HCT116 (cell line): Measurements from ENCODE around the gene CDK1. TPM values are rescaled to one million over a fixed set of nuclear protein-coding genes. Genes with fewer than 3 reads are reported as not detected.

Source experiments
- ATAC-seq: fragments of 200-7000 bp; cut with Tn5 transposase; 2 replicates; pipeline ENCODE4 v1.9.1; 2020; ENCODE audit warnings: mild to moderate bottlenecking, moderate library complexity
- BruUV-seq: library from RNA; stranded (reverse); fragments of 400-500 nt; replicated peaks from 2 replicates; lab custom pipeline; 2021; lab: Mats Ljungman, UMichigan
- CTCF ChIA-PET: fragments of 300-600 bp; sonication (Branson Sonifier 250); formaldehyde crosslinking; loops from one replicate; lab custom pipeline; 2021; ENCODE audit warnings: antibody characterized with exemption; lab: Charles Lee
- POLR2A ChIA-PET: fragments of 300-600, 350-600 bp; sonication (Branson Sonifier 250); formaldehyde crosslinking; loops from one replicate; lab custom pipeline; 2021; ENCODE audit warnings: antibody characterized with exemption; lab: Charles Lee
- RAD21 ChIA-PET, 2 experiments: fragments of 300-600 bp; sonication (Branson Sonifier 250); formaldehyde crosslinking; loops; one replicate each; lab custom pipeline; 2023; ENCODE audit warnings: low total read pairs in 2 of 2; ENCODE audit not compliant: uncharacterized antibody in 2 of 2, unreplicated experiment in 2 of 2, low non-redundant PET in 1 of 2; lab: Charles Lee
- DNase-seq: peaks from one replicate; pipeline ENCODE4 v3.0.0-alpha.2; 2010; ENCODE audit warnings: low read depth, low spot score
- H2AFZ ChIP-seq: fragments of 200-600 bp; shearing (Covaris generic), sonication (generic); 2 replicates; pipeline ENCODE4 v1.6.1; 2017; ENCODE audit warnings: low read depth, mixed run types, mixed read lengths, antibody characterized with exemption, low read length; ENCODE audit not compliant: poor library complexity, severe bottlenecking
- H3K27ac ChIP-seq: 2 replicates; pipeline ENCODE4 v1.5.1; 2012; ENCODE audit warnings: low read depth, low read length
- H3K27me3 ChIP-seq: fragments of 200-600 bp; sonication (generic); 2 replicates; pipeline ENCODE4 v1.6.1; 2016; ENCODE audit warnings: mixed run types, low read length, mixed read lengths; ENCODE audit not compliant: insufficient read depth
- H3K36me3 ChIP-seq, 2 experiments: fragments of 200-500 bp in 1 of 2; fragments of 200-600 bp in 1 of 2; sonication (Bioruptor generic) in 1 of 2; sonication (generic) in 1 of 2; 2 replicates each; pipeline versions ENCODE4 v1.5.1 to v1.6.1; 2014 to 2016; ENCODE audit warnings: low read length in 2 of 2, inconsistent platforms in 1 of 2, mixed read lengths in 1 of 2, mixed run types in 1 of 2; ENCODE audit not compliant: insufficient read depth in 2 of 2, control insufficient read depth in 1 of 2
- H3K4me1 ChIP-seq, 2 experiments: fragments of 200-600 bp in 1 of 2; sonication (generic) in 1 of 2; 2 replicates each; pipeline versions ENCODE4 v1.5.1 to v1.6.1; 2012 to 2017; ENCODE audit warnings: low read length in 2 of 2, inconsistent platforms in 1 of 2, mild to moderate bottlenecking in 1 of 2, mixed read lengths in 1 of 2, mixed run types in 1 of 2, moderate library complexity in 1 of 2; ENCODE audit not compliant: insufficient read depth in 2 of 2, control insufficient read depth in 1 of 2
- H3K4me2 ChIP-seq: fragments of 200-600 bp; sonication (generic); 2 replicates; pipeline ENCODE4 v1.6.1; 2017; ENCODE audit warnings: mixed run types, low read length, mixed read lengths
- H3K4me3 ChIP-seq, 2 experiments: fragments of 200-600 bp in 1 of 2; sonication (generic) in 1 of 2; replicated peaks in 1 of 2; 2 replicates each; pipeline ENCODE4 v1.5.1; 2011 to 2016; ENCODE audit warnings: low read length in 2 of 2, control low read depth in 1 of 2, low read depth in 1 of 2, mild to moderate bottlenecking in 1 of 2, mixed read lengths in 1 of 2, mixed run types in 1 of 2
- H3K79me2 ChIP-seq: fragments of 200-600 bp; sonication (generic); 2 replicates; pipeline ENCODE4 v1.6.1; 2017; ENCODE audit warnings: mild to moderate bottlenecking, mixed run types, low read length, moderate library complexity, mixed read lengths; ENCODE audit not compliant: insufficient read depth
- H3K9ac ChIP-seq: fragments of 200-600 bp; sonication (generic); 2 replicates; pipeline ENCODE4 v1.6.1; 2016; ENCODE audit warnings: low read length, mixed read lengths
- H3K9me2 ChIP-seq: fragments of 200-600 bp; sonication (generic), shearing (Covaris generic); 2 replicates; pipeline ENCODE4 v1.6.1; 2017; ENCODE audit warnings: mixed run types, mild to moderate bottlenecking, moderate library complexity; ENCODE audit not compliant: insufficient read depth
- H3K9me3 ChIP-seq, 2 experiments: fragments of 200-500 bp in 1 of 2; fragments of 200-600 bp in 1 of 2; sonication (Bioruptor generic) in 1 of 2; sonication (generic) in 1 of 2; 2 replicates each; pipeline ENCODE4 v1.6.1; 2014 to 2017; ENCODE audit warnings: low read length in 2 of 2, mixed read lengths in 2 of 2, inconsistent platforms in 1 of 2, low read depth in 1 of 2, mild to moderate bottlenecking in 1 of 2, mixed run types in 1 of 2, moderate library complexity in 1 of 2; ENCODE audit not compliant: control insufficient read depth in 1 of 2, insufficient read depth in 1 of 2
- H4K20me1 ChIP-seq: fragments of 200-600 bp; sonication (generic), shearing (Covaris generic); 2 replicates; pipeline ENCODE4 v1.6.1; 2017; ENCODE audit warnings: mixed run types, mild to moderate bottlenecking, moderate library complexity; ENCODE audit not compliant: insufficient read depth
- CTCF ChIP-seq, 3 experiments: fragments of 200-600 bp in 1 of 3; sonication (generic) in 1 of 3; IDR thresholded peaks in 2 of 3; conservative IDR thresholded peaks in 1 of 3; 2 replicates each; pipeline ENCODE4 v1.5.1; 2012 to 2017; ENCODE audit warnings: low read depth in 2 of 3, low read length in 2 of 3, antibody characterized with exemption in 1 of 3, borderline replicate concordance in 1 of 3, control low read depth in 1 of 3, mild to moderate bottlenecking in 1 of 3, mixed read lengths in 1 of 3, mixed run types in 1 of 3, moderate library complexity in 1 of 3; ENCODE audit not compliant: insufficient read depth in 1 of 3
- EGR1 ChIP-seq: IDR thresholded peaks from 2 replicates; pipeline ENCODE4 v1.6.1; 2012; ENCODE audit warnings: low read depth
- ELF1 ChIP-seq: IDR thresholded peaks from 2 replicates; pipeline ENCODE4 v1.6.1; 2012; ENCODE audit warnings: low read depth, borderline replicate concordance
- EZH2phosphoT487 ChIP-seq: fragments of 200-600 bp; IDR thresholded peaks from 2 replicates; pipeline ENCODE4 v1.6.1; 2018; ENCODE audit warnings: antibody characterized with exemption, borderline replicate concordance
- FOSL1 ChIP-seq: IDR thresholded peaks from 2 replicates; pipeline ENCODE4 v1.6.1; 2012; ENCODE audit warnings: low read depth
- JUND ChIP-seq: IDR thresholded peaks from 2 replicates; pipeline ENCODE4 v1.6.1; 2012
- RAD21 ChIP-seq: IDR thresholded peaks from 2 replicates; pipeline ENCODE4 v1.6.1; 2012; ENCODE audit warnings: low read depth, mild to moderate bottlenecking
- REST ChIP-seq: IDR thresholded peaks from 2 replicates; pipeline ENCODE4 v1.6.1; 2012; ENCODE audit warnings: low read depth
- SIN3A ChIP-seq: IDR thresholded peaks from 2 replicates; pipeline ENCODE4 v1.6.1; 2012; ENCODE audit warnings: low read depth
- YY1 ChIP-seq: IDR thresholded peaks from 2 replicates; pipeline ENCODE4 v1.6.1; 2011; ENCODE audit warnings: low read length, low read depth, moderate library complexity, mild to moderate bottlenecking; ENCODE audit not compliant: insufficient replicate concordance; ENCODE audit errors: extremely low read depth
- ZNF274 ChIP-seq: fragments of 200-500 bp; sonication (Bioruptor generic); IDR thresholded peaks from 2 replicates; pipeline ENCODE4 v1.6.1; 2014; ENCODE audit warnings: mild to moderate bottlenecking, low read depth, low read length, inconsistent platforms
- intact Hi-C: fragments of 100-400 bp; cut with micrococcal nuclease; formaldehyde crosslinking; loops from 2 replicates; pipeline ENCODE4 v1.10.0; 2022
- total RNA-seq: library from RNA; stranded (reverse); gene quantifications from one replicate; pipeline ENCODE4 v1.2.1, GENCODE V29; 2021; ENCODE audit not compliant: unreplicated experiment
- TF ChIP-seq, protein P1 (sequence below): IDR thresholded peaks from 2 replicates; pipeline ENCODE4 v1.6.1; 2011; ENCODE audit warnings: mild to moderate bottlenecking, low read length, moderate library complexity; ENCODE audit not compliant: insufficient replicate concordance; ENCODE audit errors: extremely low read depth

Gene CDK1
- total RNA-seq, 1 experiment from 2014 or later, result 104 TPM

DNA sequence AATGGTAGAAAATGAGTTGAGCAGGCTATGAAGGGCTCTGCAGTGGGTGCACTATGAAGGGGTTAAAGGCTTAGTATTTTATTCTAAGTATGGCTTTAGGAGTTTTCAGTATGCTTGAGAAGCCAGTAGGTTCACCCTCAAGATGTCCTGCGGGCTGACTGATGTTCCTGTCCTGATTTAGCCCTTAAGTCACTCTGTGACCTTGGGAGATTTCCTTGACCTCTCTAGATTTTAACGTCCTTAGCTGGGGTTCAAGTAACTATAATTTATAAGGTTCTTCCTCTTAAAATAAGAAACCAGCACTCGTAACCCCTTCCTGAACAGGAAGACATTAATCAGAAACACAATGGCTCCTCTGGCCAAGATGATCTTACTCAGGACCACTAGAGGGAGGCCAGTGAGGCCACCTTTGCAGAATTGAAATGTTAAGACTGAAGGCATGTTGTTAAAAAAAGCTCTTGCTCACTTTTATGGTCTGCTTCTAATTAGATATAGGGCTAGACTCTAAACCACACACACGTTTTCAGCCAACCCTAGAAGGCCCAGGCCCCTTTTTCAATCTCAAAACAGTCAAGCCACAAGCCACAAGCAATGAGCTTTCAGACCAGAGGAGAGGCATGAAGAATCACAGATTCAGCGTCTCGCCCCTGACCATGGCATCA lies 41.9 kb downstream of the CDK1 start:
- Histone ChIP-seq H3K9ac (no peak overlapping the region), H3K4me1 (no peaks in the 10 kb centered on the region), H2AFZ (no peak overlapping the region), H4K20me1 (no peaks in the 10 kb centered on the region), H3K27me3 (no peaks in the 10 kb centered on the region), H3K4me2 (no peak overlapping the region), H3K36me3 (no peaks in the 10 kb centered on the region), H3K79me2 (no peaks in the 10 kb centered on the region), H3K9me3 (no peaks in the 10 kb centered on the region), H3K4me3 (no peak overlapping the region), H3K27ac (no peak overlapping the region), H3K9me2 (no peaks in the 10 kb centered on the region)
- DNase-seq, result no peak
- ATAC-seq, result no peak
- ChIA-PET CTCF (interaction anchor here (0.8 to 2.7 kb wide), 5 partner anchors 144 to 466 kb away, joined by 3 to 12 read pairs (median 4); no protein-coding TSS in a partner anchor), RAD21 (no interaction called here), POLR2A (no interaction called here)
- BruUV-seq, result no TSS peak
- peak; percentile 29 to 39 (median 38); a peak in 5 of 6 replicates for TF ChIP-seq CTCF (IDR thresholded peaks at IDR 0.05 in 2 of 3, conservative IDR thresholded peaks at IDR 0.05 in 1 of 3; ENCODE audit: borderline replicate concordance in 1 of 3, insufficient read depth in 1 of 3, low read depth in 2 of 3, low read length in 2 of 3)
- no peak for TF ChIP-seq EGR1
- TF ChIP-seq YY1, result no peak
- TF ChIP-seq, protein P1, sequence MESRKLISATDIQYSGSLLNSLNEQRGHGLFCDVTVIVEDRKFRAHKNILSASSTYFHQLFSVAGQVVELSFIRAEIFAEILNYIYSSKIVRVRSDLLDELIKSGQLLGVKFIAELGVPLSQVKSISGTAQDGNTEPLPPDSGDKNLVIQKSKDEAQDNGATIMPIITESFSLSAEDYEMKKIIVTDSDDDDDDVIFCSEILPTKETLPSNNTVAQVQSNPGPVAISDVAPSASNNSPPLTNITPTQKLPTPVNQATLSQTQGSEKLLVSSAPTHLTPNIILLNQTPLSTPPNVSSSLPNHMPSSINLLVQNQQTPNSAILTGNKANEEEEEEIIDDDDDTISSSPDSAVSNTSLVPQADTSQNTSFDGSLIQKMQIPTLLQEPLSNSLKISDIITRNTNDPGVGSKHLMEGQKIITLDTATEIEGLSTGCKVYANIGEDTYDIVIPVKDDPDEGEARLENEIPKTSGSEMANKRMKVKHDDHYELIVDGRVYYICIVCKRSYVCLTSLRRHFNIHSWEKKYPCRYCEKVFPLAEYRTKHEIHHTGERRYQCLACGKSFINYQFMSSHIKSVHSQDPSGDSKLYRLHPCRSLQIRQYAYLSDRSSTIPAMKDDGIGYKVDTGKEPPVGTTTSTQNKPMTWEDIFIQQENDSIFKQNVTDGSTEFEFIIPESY, result no peak
- no peak for TF ChIP-seq EZH2phosphoT487
- TF ChIP-seq FOSL1, result no peak
- TF ChIP-seq SIN3A, result no peak
- no peak for TF ChIP-seq ZNF274
- no peak for TF ChIP-seq REST
- TF ChIP-seq RAD21, result peak; percentile 34; the same call in 1 of the 2 replicates
- TF ChIP-seq JUND, result no peak
- TF ChIP-seq ELF1, result no peak
- intact Hi-C loops, result no loop called here
